Trophoblast cell (in vitro differentiated cells and primary cell): ENCODE results near the gene NDUFA5.
"Not testable (repeated sequence)": the region's sequence is repeated elsewhere in the genome, so short reads cannot be mapped to it uniquely, and the experiment has no call there.

ENCODE experiments used
- DNase-seq, 2 donors: peaks; one replicate each; pipeline ENCODE4 v3.0.0-alpha.2; 2016
- H2AFZ ChIP-seq: 2 replicates; pipeline ENCODE4 v1.6.1; 2013; ENCODE audit warnings: low read length, moderate library complexity, mild to moderate bottlenecking; ENCODE audit not compliant: insufficient read depth, poor library complexity
- H2AK5ac ChIP-seq: 2 replicates; pipeline ENCODE4 v1.6.1; 2013; ENCODE audit warnings: mild to moderate bottlenecking, low read length
- H2BK120ac ChIP-seq: 2 replicates; pipeline ENCODE4 v1.6.1; 2013; ENCODE audit warnings: low read length, mild to moderate bottlenecking, moderate library complexity; ENCODE audit not compliant: insufficient read depth, poor library complexity
- H2BK12ac ChIP-seq: 2 replicates; pipeline ENCODE4 v1.6.1; 2013; ENCODE audit warnings: mild to moderate bottlenecking, low read length, moderate library complexity
- H2BK5ac ChIP-seq: 2 replicates; pipeline ENCODE4 v1.6.1; 2013; ENCODE audit warnings: low read length, low read depth, moderate library complexity, mild to moderate bottlenecking; ENCODE audit not compliant: poor library complexity
- H3K14ac ChIP-seq: 2 replicates; pipeline ENCODE4 v1.6.1; 2013; ENCODE audit warnings: mild to moderate bottlenecking, low read length
- H3K18ac ChIP-seq: 2 replicates; pipeline ENCODE4 v1.6.1; 2013; ENCODE audit warnings: mild to moderate bottlenecking, low read length
- H3K23ac ChIP-seq: 2 replicates; pipeline ENCODE4 v1.6.1; 2013; ENCODE audit warnings: low read length
- H3K27ac ChIP-seq: 2 replicates; pipeline ENCODE4 v1.5.1; 2013; ENCODE audit warnings: low read depth, mild to moderate bottlenecking, inconsistent platforms, low read length, moderate library complexity
- H3K27me3 ChIP-seq: 2 replicates; pipeline ENCODE4 v1.6.1; 2013; ENCODE audit warnings: inconsistent platforms, mild to moderate bottlenecking, low read length, moderate library complexity; ENCODE audit not compliant: insufficient read depth
- H3K36me3 ChIP-seq, 2 experiments: 1 replicate in 1 of 2; 2 replicates in 1 of 2; pipeline ENCODE4 v1.6.1; 2013; ENCODE audit warnings: low read length in 2 of 2, mild to moderate bottlenecking in 2 of 2, moderate library complexity in 1 of 2; ENCODE audit not compliant: insufficient read depth in 2 of 2, control insufficient read depth in 1 of 2
- H3K4ac ChIP-seq: 2 replicates; pipeline ENCODE4 v1.6.1; 2013; ENCODE audit warnings: low read depth, mild to moderate bottlenecking, low read length, moderate library complexity
- H3K4me1 ChIP-seq, 2 experiments: 1 replicate in 1 of 2; 2 replicates in 1 of 2; pipeline ENCODE4 v1.6.1; 2013; ENCODE audit warnings: low read length in 2 of 2, mild to moderate bottlenecking in 2 of 2, moderate library complexity in 1 of 2; ENCODE audit not compliant: insufficient read depth in 2 of 2, control insufficient read depth in 1 of 2
- H3K4me2 ChIP-seq: 2 replicates; pipeline ENCODE4 v1.6.1; 2013; ENCODE audit warnings: inconsistent platforms, mild to moderate bottlenecking, low read length, moderate library complexity
- H3K4me3 ChIP-seq: 2 replicates; pipeline ENCODE4 v1.5.1; 2013; ENCODE audit warnings: mild to moderate bottlenecking, low read depth, low read length, inconsistent platforms
- H3K79me1 ChIP-seq: one replicate; pipeline ENCODE4 v1.6.1; 2013; ENCODE audit warnings: low read length
- H3K79me2 ChIP-seq: 2 replicates; pipeline ENCODE4 v1.6.1; 2013; ENCODE audit warnings: low read length, mild to moderate bottlenecking; ENCODE audit not compliant: control insufficient read depth, insufficient read depth, poor library complexity
- H3K9ac ChIP-seq: 2 replicates; pipeline ENCODE4 v1.6.1; 2013; ENCODE audit warnings: mild to moderate bottlenecking, low read length
- H3K9me3 ChIP-seq: 2 replicates; pipeline ENCODE4 v1.6.1; 2013; ENCODE audit warnings: low read depth, mild to moderate bottlenecking, control low read depth, inconsistent platforms, low read length; ENCODE audit not compliant: insufficient read depth
- H4K12ac ChIP-seq: 2 replicates; pipeline ENCODE4 v1.6.1; 2013; ENCODE audit warnings: low read depth, mild to moderate bottlenecking, low read length, moderate library complexity
- H4K8ac ChIP-seq: 2 replicates; pipeline ENCODE4 v1.6.1; 2013; ENCODE audit warnings: low read depth, mild to moderate bottlenecking, low read length, moderate library complexity
- H4K91ac ChIP-seq: one replicate; pipeline ENCODE4 v1.6.1; 2013; ENCODE audit warnings: low read depth, mild to moderate bottlenecking, low read length, moderate library complexity
- WGBS: extraction: QIAGEN DNeasy Blood & Tissue Kit; methylation state at CpG from one replicate; pipeline ENCODE4 v1.1.7; 2013; ENCODE audit warnings: missing lambda C conversion rate; ENCODE audit not compliant: insufficient read length, insufficient coverage; ENCODE audit errors: extremely low coverage; 5-methylcytosine and 5-hydroxymethylcytosine counted together

The NDUFA5 gene

GRCh38 chr7:123552641-123553040, 5.0 kb downstream of the NDUFA5 start:
- Histone ChIP-seq H2AFZ (no peak overlapping the region), H3K4me3 (no peak overlapping the region), H3K4me2 (no peak overlapping the region), H3K9ac (no peak overlapping the region), H3K14ac (no peak overlapping the region), H4K12ac (no peak overlapping the region), H3K79me1 (peaks cover 3% of the 10 kb centered on the region), H4K8ac (no peak overlapping the region), H3K18ac (no peak overlapping the region), H3K27ac (no peak overlapping the region), H3K79me2 (peaks cover 3% of the 10 kb centered on the region), H3K9me3 (peaks cover 2% of the 10 kb centered on the region), H2BK5ac (no peak overlapping the region), H2AK5ac (no peak overlapping the region), H3K4me1 (no peaks in the 10 kb centered on the region), H2BK120ac (no peak overlapping the region), H3K23ac (no peak overlapping the region), H3K36me3 (peaks cover 4 to 12% of the 10 kb centered on the region in 2 experiments), H4K91ac (no peak overlapping the region), H2BK12ac (no peak overlapping the region), H3K27me3 (no peaks in the 10 kb centered on the region), H3K4ac (no peak overlapping the region)
- DNase-seq = no peak
- no CpG with 5 or more reads among the region's 2 CpGs for WGBS

GRCh38 chr7:123552134-123552533, 5.5 kb downstream of the NDUFA5 start:
- H2BK120ac ChIP-seq, H2BK12ac ChIP-seq, DNase-seq, H3K4me3 ChIP-seq, H3K9ac ChIP-seq, H3K79me1 ChIP-seq, H3K23ac ChIP-seq, H3K27me3 ChIP-seq, H4K91ac ChIP-seq, H3K4ac ChIP-seq, H4K8ac ChIP-seq, H3K27ac ChIP-seq, H2AFZ ChIP-seq, H3K4me1 ChIP-seq, H3K14ac ChIP-seq, H3K18ac ChIP-seq, H4K12ac ChIP-seq, H3K79me2 ChIP-seq, H2AK5ac ChIP-seq, H3K9me3 ChIP-seq, H3K4me2 ChIP-seq, H2BK5ac ChIP-seq: not testable (repeated sequence)
- H3K36me3 ChIP-seq = peaks cover 4 to 12% of the 10 kb centered on the region in 2 experiments

DNA sequence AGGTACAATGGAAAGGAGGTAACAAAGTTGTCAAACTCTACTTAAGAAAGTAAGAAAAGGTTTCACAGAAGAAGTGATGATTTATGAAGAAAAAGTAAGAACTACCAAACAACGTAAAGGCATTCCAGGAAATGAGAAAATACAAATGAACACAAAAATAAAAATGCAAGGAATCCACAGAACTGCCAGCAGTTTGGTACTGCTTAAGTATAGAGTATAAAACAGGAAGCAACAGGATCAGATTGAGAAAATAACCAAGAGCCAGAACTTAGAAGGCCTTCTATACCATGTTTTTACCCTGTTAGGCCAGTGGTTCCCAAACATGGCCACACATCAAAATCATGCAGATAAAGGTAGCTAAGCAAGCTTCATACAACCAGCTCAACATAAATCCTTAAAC, 9.2 kb downstream of the NDUFA5 start:
- Histone ChIP-seq H3K79me1 (no peaks in the 10 kb centered on the region), H3K14ac (no peak overlapping the region), H4K8ac (no peak overlapping the region), H3K27ac (no peak overlapping the region), H3K9me3 (no peaks in the 10 kb centered on the region), H3K36me3 (peaks cover 4 to 9% of the 10 kb centered on the region in 2 experiments), H2BK120ac (no peak overlapping the region), H3K18ac (no peak overlapping the region), H3K4me1 (no peaks in the 10 kb centered on the region), H3K4ac (no peak overlapping the region), H3K4me3 (no peak overlapping the region), H2AK5ac (no peak overlapping the region), H2AFZ (no peak overlapping the region), H2BK5ac (no peak overlapping the region), H3K27me3 (no peaks in the 10 kb centered on the region), H3K23ac (no peak overlapping the region), H2BK12ac (no peak overlapping the region), H4K91ac (no peak overlapping the region), H3K4me2 (no peak overlapping the region), H3K79me2 (no peaks in the 10 kb centered on the region), H3K9ac (no peak overlapping the region), H4K12ac (no peak overlapping the region)
- no peak for DNase-seq
- WGBS = no CpG with 5 or more reads among the region's 1 CpG

- no peaks in the 10 kb centered on the region for H3K4me1 ChIP-seq
- H3K9ac ChIP-seq = no peak overlapping the region
- no peak overlapping the region for H2AK5ac ChIP-seq
- no peak overlapping the region for H4K91ac ChIP-seq
- H3K4ac ChIP-seq = no peak overlapping the region
- H2BK12ac ChIP-seq = no peak overlapping the region
- no peaks in the 10 kb centered on the region for H3K27me3 ChIP-seq
- H3K79me2 ChIP-seq = no peaks in the 10 kb centered on the region
- H4K8ac ChIP-seq = no peak overlapping the region
- no peaks in the 10 kb centered on the region for H3K36me3 ChIP-seq
- no peak overlapping the region for H3K4me2 ChIP-seq
- H2AFZ ChIP-seq = no peak overlapping the region
- no peaks in the 10 kb centered on the region for H3K9me3 ChIP-seq
- H3K14ac ChIP-seq = no peak overlapping the region
- no peak overlapping the region for H3K27ac ChIP-seq
- H3K79me1 ChIP-seq = no peaks in the 10 kb centered on the region
- no peak overlapping the region for H3K23ac ChIP-seq
- H2BK5ac ChIP-seq = no peak overlapping the region
- H4K12ac ChIP-seq = no peak overlapping the region
- no peak overlapping the region for H2BK120ac ChIP-seq
- no peak overlapping the region for H3K18ac ChIP-seq
- no peak for DNase-seq
- no peak overlapping the region for H3K4me3 ChIP-seq
- no CpG with 5 or more reads among the region's 1 CpG for WGBS
Observed at GRCh38 chr7:123539871-123540270, 17.7 kb downstream of the NDUFA5 start.
